Muscle of leg (tissue), 11 donors: ENCODE results near the gene SETBP1. TPM values are rescaled to one million over a fixed set of nuclear protein-coding genes. Genes with fewer than 3 reads are reported as not detected.

Source experiments
- DNase-seq: peaks from one replicate; pipeline ENCODE4 v3.0.0; 2013
- H3K27ac ChIP-seq: one replicate; pipeline ENCODE4 v1.5.1; 2013; ENCODE audit warnings: mild to moderate bottlenecking, low read length, control low read depth
- H3K27me3 ChIP-seq: one replicate; pipeline ENCODE4 v1.6.1; 2013; ENCODE audit warnings: low read length; ENCODE audit not compliant: control insufficient read depth, insufficient read depth
- H3K36me3 ChIP-seq: one replicate; pipeline ENCODE4 v1.6.1; 2013; ENCODE audit warnings: low read length; ENCODE audit not compliant: control insufficient read depth, insufficient read depth
- H3K4me1 ChIP-seq: one replicate; pipeline ENCODE4 v1.6.1; 2013; ENCODE audit warnings: low read length; ENCODE audit not compliant: control insufficient read depth, insufficient read depth
- H3K4me3 ChIP-seq: one replicate; pipeline ENCODE4 v1.5.1; 2013; ENCODE audit warnings: low read length, control low read depth
- H3K9me3 ChIP-seq: replicated peaks from 2 replicates; pipeline ENCODE4 v1.6.1; 2013; ENCODE audit warnings: low read depth, low read length; ENCODE audit not compliant: control insufficient read depth
- WGBS: methylation state at CpG from one replicate; pipeline ENCODE4 v1.1.5; 2013; ENCODE audit warnings: missing lambda C conversion rate; ENCODE audit not compliant: insufficient coverage; 5-methylcytosine and 5-hydroxymethylcytosine counted together
- polyA plus RNA-seq, 8 donors: library from polyadenylated mRNA; unstranded; fragments of 120-200 nt; gene quantifications; one replicate each; pipeline versions ENCODE4 v1.2.1 to v1.2.3, GENCODE V29; 2013; ENCODE audit warnings: inconsistent platforms in 1 of 8, low replicate concordance in 1 of 8; ENCODE audit not compliant: insufficient read length in 8 of 8, insufficient read depth in 1 of 8
- total RNA-seq: library from RNA; stranded (reverse); fragments of 120-200 nt; gene quantifications from one replicate; pipeline ENCODE4 v1.2.4, GENCODE V29; 2013

SETBP1 gene
- total and polyA plus RNA-seq, 9 donors = 11.0 to 20.5 (median 16.8) TPM

DNA sequence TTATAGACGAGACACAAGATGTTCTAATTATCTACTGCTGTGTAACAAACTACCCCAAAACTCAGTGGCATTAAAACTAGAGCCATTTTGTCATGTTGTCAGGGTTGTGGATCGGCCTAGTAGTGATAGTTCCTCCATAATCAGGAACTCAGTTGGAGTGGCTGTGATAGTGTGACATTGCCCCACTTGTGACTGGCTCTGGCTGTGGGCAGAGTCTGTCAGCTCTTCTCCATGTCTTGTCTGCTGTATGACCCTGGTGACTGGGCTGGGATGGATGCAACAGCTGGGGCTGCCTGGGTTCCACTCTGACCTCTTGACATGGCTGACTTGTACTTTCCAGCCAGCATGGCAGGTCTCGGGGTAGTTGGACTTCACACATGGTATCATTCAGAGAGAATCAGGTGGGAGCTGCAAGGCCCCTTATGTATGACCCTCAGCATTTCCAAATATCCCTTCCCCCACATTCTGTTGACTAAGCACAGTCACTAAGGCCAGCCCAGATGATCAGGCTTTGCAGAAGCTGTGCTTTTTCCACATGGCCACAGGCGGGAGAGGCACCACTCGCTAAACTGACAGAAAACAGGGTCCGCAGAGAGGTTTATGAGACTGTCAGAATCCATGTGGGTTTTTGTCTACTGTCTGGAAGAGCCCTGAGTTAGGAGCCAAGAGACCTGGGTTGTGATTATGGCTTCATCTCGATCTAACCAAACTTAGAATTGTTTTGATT, 50.3 kb downstream of the SETBP1 start:
- DNase-seq = no peak
- peaks cover 2% of the 10 kb centered on the region for H3K36me3 ChIP-seq
- 64% methylated on average over 3 of the region's 7 CpGs for WGBS
- H3K27ac ChIP-seq = no peak overlapping the region
- no peak overlapping the region for H3K4me3 ChIP-seq
- no peaks in the 10 kb centered on the region for H3K27me3 ChIP-seq
- H3K4me1 ChIP-seq = peaks cover 17% of the 10 kb centered on the region
- no peaks in the 10 kb centered on the region for H3K9me3 ChIP-seq

DNA sequence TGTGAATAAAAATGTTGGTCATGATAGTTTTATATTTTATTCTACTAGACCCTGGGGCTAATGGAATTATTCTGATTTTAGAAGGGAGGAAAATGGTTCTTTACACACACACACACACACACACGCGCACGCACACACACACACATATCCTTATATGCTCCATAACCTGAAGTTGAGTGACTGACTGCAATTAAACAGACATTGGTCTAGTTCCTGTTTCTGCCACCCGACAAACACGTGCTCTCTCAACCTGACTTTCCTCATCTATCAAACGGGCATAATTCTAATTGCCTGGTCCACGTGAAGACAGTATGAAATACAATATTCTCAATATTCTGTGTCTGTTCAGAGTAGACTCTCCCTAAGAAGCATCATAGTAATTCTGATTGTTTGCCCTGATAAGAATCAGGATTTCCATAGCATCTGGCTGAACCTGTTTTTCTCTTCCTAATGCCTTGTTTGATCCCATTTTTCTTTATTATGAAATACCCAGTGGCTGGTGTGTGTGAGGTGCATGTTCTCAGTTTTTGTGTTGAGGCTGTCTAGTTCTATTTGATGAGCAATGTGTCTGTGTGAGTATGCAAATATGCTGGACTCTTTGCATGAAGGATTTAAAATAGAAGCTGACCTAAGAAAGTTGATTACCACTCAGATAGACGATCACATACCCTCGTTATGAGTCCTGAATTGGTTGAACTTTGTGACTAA, 51.0 kb downstream of the SETBP1 start:
- no peaks in the 10 kb centered on the region for H3K9me3 ChIP-seq
- 67% methylated on average over 2 of the region's 9 CpGs for WGBS
- no peaks in the 10 kb centered on the region for H3K27me3 ChIP-seq
- peaks cover 2% of the 10 kb centered on the region for H3K36me3 ChIP-seq
- no peak overlapping the region for H3K4me3 ChIP-seq
- DNase-seq = no peak
- H3K27ac ChIP-seq = no peak overlapping the region
- H3K4me1 ChIP-seq = peaks cover 17% of the 10 kb centered on the region

DNA sequence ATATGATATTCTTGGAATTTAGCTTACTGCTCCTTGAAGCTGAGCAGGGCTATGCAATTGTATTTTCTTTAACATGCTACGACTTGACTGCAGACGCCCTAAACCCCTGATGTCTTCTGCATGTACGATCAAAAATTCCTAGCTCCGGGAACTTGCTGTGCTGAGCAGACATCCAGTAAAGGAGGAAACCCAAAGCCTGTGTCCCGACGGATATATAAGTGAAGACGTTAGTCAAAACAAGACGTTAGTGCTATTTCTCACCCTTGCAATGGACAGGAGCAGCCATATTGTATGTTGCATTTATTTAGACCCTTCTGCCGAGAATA, 51.5 kb downstream of the SETBP1 start:
- peak; percentile 55 for DNase-seq
- Histone ChIP-seq H3K4me1 (peaks cover 17% of the 10 kb centered on the region), H3K9me3 (no peaks in the 10 kb centered on the region), H3K4me3 (no peak overlapping the region), H3K36me3 (peaks cover 4% of the 10 kb centered on the region), H3K27ac (peak overlapping the region; percentile 16), H3K27me3 (no peaks in the 10 kb centered on the region)
- WGBS = 58% methylated on average over 3 of the region's 9 CpGs

DNA sequence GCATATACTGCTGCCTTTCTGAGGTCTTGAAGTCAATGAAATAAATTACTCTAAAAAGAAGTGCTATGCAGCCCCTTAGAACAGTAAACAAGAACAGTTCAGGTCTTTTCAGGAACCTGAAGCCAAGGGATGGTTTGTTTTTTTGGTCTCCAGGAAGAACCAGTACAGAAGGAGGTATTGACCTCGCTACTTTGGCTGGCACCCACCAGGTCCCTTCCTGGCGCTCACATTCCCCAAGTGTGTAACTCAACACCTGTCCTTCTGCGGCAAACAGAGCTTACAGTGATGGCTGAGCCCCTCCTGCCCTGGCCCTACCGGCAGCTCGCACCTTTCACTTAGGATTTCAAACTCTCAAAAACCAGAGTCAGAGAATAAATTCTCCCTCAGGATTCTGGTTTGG, 51.9 kb downstream of the SETBP1 start:
- DNase-seq = no peak
- WGBS = 42% methylated on average over 2 of the region's 5 CpGs
- peaks cover 4% of the 10 kb centered on the region for H3K36me3 ChIP-seq
- H3K4me1 ChIP-seq = peaks cover 17% of the 10 kb centered on the region
- peak overlapping the region; percentile 36 for H3K27ac ChIP-seq
- H3K9me3 ChIP-seq = no peaks in the 10 kb centered on the region
- no peak overlapping the region for H3K4me3 ChIP-seq
- H3K27me3 ChIP-seq = no peaks in the 10 kb centered on the region

DNA sequence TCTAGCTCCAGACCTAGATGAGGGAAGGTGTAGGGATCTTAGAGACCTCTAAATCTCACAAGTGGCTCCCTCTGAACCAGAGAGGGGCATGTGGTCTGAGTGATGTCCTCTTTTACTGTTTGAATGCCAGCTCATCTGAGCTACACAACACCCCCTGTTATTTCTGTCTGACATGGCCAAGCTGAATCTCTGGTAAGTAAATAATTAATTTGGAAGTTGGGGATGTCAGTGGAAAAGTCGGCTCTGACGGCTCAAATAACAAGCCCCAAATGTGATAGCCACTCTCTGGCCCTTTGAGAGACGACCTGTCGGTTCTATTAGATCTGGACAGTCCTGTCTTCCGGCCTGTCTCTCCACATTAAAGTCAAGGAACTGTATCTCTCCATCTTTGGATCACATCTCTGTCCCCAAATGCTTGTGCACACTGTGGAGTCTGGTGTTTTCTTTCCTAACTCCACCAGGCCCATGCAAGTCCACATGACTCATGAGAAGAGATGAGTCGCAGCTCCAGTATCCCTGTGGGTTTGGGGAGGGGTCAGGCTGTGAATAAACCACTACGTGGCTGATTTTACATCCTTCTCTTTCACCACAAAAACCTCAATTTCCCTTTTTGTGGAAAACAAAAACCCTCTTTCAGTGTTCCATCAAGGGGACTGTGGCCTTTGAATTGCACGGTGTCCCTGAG, 52.5 kb downstream of the SETBP1 start:
- Histone ChIP-seq H3K27me3 (no peaks in the 10 kb centered on the region), H3K27ac (peak overlapping the region; percentile 36), H3K9me3 (no peaks in the 10 kb centered on the region), H3K4me1 (peaks cover 17% of the 10 kb centered on the region), H3K36me3 (peaks cover 4% of the 10 kb centered on the region), H3K4me3 (no peak overlapping the region)
- DNase-seq = peak; percentile 57
- 76% methylated on average over 4 of the region's 8 CpGs for WGBS

DNA sequence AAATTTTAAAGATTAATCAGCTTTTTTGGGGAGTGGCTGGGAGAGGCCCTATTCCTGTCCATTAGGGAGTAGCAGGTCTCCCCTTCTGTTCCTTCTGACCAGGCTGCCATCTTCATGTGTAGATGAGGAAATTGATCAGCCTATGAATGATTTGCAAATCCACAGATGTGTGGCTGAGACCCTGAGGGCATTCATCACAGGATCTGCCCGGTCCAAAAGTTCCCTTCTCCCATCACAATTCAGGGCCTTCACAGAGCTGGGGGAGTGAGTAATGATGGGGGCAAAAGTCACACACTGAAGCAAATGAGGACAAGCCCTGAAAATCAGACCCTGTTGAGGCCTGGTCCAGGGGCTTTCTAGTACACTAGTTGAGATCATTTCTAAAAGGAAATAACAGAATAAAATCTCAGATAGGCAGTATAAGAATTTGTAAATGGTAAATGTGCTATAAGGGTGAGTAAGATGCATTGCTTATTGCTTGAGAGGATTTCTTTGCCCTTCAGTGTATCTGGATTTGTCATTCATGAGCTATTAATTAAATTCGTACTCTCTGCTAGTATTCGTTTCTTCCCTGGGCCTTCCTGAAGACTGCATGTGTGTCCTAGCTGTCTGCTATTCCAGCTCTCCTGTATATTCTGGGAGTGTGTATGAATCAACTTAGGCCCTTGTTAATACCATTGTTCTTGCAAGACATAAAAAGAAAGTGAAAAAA, 53.2 kb downstream of the SETBP1 start:
- H3K27ac ChIP-seq = no peak overlapping the region
- no peaks in the 10 kb centered on the region for H3K9me3 ChIP-seq
- WGBS = no CpG with 5 or more reads among the region's 3 CpGs
- peaks cover 17% of the 10 kb centered on the region for H3K4me1 ChIP-seq
- no peaks in the 10 kb centered on the region for H3K27me3 ChIP-seq
- peaks cover 4% of the 10 kb centered on the region for H3K36me3 ChIP-seq
- no peak overlapping the region for H3K4me3 ChIP-seq
- no peak for DNase-seq

DNA sequence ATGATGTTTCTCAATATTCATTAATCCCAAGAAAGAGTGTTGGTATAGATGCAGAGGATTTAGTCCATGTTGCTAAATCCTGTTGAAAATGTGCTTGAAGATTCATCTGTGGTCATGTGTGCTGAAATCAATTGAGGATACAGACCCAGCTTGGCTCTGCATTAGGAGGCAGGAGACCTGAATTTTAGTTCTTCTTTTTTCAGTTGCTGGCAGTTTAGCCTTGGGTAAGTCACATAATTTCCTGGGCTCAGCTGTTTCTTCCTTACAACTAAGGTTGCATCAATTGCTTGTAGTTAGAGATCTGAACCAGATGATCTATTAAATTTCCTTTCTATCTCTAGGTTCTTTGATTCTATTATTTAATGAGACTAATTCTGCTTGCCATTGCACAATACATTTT, 54.4 kb downstream of the SETBP1 start:
- Histone ChIP-seq H3K9me3 (no peaks in the 10 kb centered on the region), H3K27ac (no peak overlapping the region), H3K36me3 (peaks cover 4% of the 10 kb centered on the region), H3K27me3 (no peaks in the 10 kb centered on the region), H3K4me3 (no peak overlapping the region), H3K4me1 (peaks cover 17% of the 10 kb centered on the region)
- no peak for DNase-seq

DNA sequence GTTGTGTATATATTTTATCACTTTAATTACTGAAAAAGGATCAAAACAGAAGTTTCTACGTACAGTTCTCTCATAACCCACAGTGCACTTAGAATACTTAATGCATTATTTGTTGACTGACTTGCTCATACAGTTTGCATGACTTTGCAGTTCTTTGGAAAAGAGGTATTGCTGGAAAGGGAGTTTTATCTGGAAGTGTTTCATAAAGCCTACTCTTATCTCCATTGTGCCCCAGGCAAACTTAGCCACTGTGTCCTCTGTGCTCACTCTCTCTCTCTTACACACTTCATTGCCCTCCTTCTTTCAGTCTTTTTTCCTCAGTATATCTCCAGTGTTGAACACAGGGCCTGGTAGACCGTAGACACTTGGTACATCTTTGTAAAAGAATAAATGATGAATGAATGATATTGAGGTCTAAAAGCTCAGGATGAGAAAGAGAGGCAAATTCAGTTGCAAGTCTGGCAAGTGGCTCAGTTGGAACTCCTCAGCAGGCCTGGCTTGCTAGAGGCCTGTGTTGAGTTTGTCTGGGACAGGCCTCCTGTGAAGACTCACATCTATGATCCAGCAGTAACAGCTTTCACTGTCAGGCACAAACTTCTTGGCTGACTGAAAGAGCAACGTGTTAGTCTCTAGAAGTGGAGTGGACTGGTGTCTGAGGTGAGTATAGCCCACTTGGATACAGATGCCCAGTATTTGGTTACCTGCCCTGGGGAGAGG, 56.1 kb downstream of the SETBP1 start:
- Histone ChIP-seq H3K4me1 (peaks cover 19% of the 10 kb centered on the region), H3K4me3 (no peak overlapping the region), H3K9me3 (no peaks in the 10 kb centered on the region), H3K27me3 (no peaks in the 10 kb centered on the region), H3K36me3 (peaks cover 4% of the 10 kb centered on the region), H3K27ac (no peak overlapping the region)
- WGBS = no CpG with 5 or more reads among the region's 3 CpGs
- DNase-seq = no peak

DNA sequence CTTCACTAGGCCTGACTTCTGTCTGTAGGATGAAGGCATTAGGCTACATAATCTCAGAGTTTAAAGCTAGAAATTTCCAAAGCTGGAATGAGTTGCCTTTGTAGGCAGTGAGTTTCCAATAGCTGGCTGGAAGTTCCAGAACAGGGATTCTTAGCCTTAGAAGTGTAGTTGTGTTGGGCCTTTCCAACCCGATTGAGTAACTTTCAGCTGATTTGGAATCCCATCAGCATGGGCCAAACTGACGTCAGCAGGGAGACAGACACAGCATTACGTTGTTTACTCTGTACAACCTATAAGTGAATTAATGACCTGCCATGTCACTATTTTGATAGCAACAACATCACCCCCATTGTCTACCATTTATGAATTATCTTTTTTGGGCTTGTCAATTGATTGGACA, 56.9 kb downstream of the SETBP1 start:
- WGBS = no CpG with 5 or more reads among the region's 3 CpGs
- no peak for DNase-seq
- H3K36me3 ChIP-seq = peaks cover 4% of the 10 kb centered on the region
- no peaks in the 10 kb centered on the region for H3K9me3 ChIP-seq
- no peak overlapping the region for H3K4me3 ChIP-seq
- H3K4me1 ChIP-seq = peaks cover 22% of the 10 kb centered on the region
- H3K27me3 ChIP-seq = no peaks in the 10 kb centered on the region
- H3K27ac ChIP-seq = no peak overlapping the region
